Measurements from ENCODE around the gene RNASEH2A.

RNASEH2A gene

DNA sequence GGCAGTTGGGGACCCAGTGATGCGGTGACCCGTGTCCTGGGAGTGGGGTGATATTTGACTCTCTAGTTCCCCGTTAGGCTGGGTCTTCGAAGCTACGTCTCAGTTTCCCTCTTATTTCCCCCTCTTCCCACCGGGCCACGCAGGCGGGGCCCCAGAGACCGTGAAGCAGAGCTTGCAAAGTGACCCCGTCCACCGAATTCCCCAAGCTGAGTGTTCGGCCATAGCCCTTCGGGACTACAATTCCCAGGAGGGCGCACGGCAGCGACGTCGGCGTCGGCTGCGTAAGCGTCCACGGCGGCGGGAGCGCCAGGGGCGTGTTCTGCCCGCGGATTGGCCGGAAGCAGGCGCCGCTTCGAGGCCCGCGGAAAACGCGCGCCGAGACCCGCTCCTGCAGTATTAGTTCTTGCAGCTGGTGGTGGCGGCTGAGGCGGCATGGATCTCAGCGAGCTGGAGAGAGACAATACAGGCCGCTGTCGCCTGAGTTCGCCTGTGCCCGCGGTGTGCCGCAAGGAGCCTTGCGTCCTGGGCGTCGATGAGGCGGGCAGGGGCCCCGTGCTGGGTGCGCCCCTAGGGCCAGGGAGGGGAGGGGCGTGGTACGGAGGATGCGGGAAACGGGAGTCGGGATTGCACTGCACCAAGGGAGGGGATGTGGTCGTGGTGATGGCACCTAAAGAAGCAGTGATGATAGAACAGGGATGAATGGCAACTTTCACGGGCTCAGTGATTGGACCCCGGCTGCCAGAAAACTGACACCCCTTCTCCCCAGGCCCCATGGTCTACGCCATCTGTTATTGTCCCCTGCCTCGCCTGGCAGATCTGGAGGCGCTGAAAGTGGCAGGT is at the start of gene RNASEH2A:
Gene RNASEH2A (plus strand): TSS at position 343 of the 840 bp plus-strand sequence. CDS start 90 bp downstream, at position 433.
- peak; percentile 75 for DNase-seq (ENCODE audit: low read depth)

GRCh38 chr19:12757544-12758274 is 48.7 kb upstream of the RNASEH2A start:
- DNase-seq (ENCODE audit: low read depth) = peak; percentile 36

- no peak for DNase-seq (ENCODE audit: low read depth)
Observed at GRCh38 chr19:12759686-12760085, 46.7 kb upstream of the RNASEH2A start.

DNA sequence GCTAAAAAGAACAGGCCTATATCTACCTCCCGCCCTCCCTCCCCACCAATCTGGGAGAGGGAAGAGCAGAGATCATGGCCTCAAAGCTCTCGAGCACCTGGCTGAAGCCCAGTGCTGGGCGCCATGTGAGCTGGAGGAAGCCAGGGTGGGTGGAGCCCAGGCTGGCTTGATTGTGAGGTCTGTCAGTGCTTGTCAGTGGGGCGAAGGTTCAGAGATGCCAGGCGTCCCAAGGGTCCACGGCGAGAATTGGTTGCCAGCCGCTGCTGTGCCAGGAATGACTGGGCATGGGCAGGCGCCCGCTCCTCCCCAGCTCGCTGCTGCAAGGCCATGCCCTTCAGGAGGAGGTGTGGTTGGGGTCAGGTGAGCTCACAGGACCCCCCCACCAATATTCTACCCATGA is 43.3 kb upstream of the RNASEH2A start:
- no peak for DNase-seq (ENCODE audit: low read depth)

DNA sequence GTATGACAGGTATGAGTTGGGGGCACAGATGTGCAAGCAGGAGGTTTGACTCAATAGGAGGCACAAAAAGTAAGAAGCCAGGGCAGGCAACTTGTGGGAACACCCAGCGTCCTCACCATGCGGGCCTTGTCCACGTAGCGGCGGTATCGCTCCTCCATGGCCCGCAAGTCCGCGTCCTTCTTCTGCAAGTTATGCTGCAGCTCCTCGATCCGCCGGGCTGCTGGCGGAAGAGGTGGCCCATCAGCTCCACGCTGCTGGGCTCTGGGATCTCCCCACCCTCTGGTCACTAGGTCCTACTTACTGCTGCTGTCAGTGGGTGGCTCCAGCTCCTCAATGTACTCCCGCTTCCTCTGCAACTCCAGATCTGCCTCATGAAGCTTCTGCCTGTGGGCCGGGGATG is 41.7 kb upstream of the RNASEH2A start:
- no peak for DNase-seq (ENCODE audit: low read depth)

DNA sequence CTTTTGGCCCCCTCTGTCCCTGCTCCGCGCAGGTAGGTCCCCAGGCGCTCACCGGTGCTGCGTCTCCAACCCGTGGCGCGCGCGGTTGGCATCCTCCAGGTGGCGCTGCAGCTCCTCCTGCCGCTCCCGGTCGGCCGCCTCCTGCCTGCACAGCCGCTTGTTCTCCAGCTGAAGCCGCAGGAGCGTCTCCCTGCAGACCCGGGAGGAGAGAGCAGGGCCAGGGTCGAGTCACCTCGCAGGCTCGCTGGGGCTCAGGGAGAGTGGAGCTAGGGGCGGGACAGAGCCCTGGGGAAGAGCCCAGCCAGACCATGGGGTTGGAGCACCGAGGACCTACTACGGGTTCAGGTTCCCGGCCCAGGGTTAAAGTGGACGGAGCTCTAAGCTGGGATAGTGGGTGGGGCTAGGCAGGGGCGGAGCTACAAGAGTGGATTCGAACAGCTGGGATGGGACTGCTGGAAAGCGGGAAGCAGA is 40.3 kb upstream of the RNASEH2A start:
- no peak for DNase-seq (ENCODE audit: low read depth)

DNA sequence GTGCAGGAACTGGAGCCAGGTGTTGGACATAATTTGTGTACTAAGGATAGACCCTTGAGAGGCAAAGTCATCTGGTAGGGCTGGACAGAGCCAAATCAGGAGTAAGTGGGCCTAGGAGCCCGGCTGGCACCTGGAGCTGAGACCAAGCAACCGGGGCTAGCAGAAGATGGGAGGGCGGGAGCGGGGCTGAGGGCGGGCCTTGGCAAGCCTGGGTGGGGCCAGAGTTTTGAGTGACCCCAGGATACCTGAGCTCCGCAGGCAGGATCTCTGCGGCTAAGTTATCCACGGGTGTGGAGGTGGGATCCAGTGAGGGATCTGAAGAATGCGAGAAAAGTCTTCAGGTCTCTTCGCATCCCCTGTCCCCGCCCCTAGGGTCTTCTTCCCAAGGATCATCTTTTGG is 39.2 kb upstream of the RNASEH2A start:
- no peak for DNase-seq (ENCODE audit: low read depth)

GRCh38 chr19:12767666-12768065 is 38.7 kb upstream of the RNASEH2A start:
- no peak for DNase-seq (ENCODE audit: low read depth)

DNA sequence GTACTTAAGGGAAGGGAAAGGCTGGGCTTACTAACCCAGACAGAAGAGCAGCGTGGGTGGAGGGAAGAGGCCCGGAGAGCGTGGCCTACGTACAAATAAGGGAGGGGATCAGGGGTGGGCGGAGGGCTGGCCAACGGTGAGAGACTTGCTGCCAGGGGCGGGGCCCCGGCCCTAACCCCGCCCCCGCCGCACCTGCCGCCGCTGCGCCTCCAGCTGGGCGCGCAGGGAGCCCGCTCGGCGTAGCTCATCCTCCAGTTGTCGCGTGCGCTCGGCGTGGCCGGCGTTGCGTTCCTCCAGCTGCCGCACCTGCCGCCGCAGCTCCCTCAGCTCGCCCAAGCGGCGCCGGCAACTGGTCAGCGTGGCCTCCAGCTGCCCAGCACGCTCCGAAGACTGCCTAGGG is 36.7 kb upstream of the RNASEH2A start:
- peak; percentile 56 for DNase-seq (ENCODE audit: low read depth)

- DNase-seq (ENCODE audit: low read depth) = no peak
Observed at GRCh38 chr19:12770922-12771321, 35.5 kb upstream of the RNASEH2A start.

- DNase-seq (ENCODE audit: low read depth) = no peak
Observed at GRCh38 chr19:12772323-12772722, 34.1 kb upstream of the RNASEH2A start.

GRCh38 chr19:12773571-12773970 is 32.8 kb upstream of the RNASEH2A start:
- no peak for DNase-seq (ENCODE audit: low read depth)

DNA sequence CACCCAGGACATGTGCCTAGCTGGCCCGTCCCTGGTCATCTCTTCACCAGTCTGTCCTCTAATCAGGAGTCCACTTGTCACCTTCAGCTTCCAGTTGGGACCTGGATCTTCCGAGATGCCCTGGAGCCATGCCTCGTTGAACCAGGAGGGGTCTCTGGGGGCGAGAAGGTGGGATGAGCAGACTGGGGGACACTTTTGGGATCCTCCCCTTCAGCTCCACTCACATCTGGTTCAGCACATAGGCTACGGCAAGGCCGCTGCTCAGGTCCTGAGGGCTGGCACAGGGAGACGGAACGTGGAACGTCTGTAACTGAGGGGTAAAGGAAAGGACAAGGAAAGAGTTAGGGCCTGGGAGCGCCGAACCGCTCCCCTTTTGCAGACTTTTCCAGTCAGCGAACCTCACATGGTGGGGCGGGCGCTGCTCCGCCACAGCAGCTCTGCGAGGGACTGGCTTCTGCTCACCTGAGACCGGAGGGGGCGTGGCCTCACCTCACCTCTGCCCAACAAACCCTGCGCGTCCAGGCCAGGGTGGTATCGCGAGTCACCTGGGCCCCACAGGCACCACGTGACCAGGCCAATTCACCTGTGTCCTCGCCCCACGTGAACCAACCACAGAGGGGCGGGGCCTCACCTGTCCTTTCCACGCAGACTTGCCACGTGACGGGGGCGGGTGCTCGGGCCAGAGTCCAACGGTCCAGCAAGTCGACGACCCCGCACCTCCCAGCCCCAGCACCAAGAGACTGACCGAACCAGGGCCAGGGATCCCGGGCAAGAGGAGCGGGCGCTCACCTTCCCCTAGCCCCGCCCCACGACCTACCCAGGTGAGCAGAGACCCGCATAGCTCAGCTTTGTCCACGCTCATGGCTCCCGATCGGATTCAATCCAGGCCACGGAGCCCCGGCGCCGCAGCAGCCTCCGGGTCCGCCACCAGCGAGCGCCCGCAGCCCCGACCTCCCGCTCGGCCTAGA is 31.5 kb upstream of the RNASEH2A start, which contains the start of gene HOOK2:
Gene HOOK2 (minus strand): TSS at position 965 of the 968 bp plus-strand sequence. CDS start 103 bp downstream, at position 862.
- peak; percentile 40 for DNase-seq (ENCODE audit: low read depth)

DNA sequence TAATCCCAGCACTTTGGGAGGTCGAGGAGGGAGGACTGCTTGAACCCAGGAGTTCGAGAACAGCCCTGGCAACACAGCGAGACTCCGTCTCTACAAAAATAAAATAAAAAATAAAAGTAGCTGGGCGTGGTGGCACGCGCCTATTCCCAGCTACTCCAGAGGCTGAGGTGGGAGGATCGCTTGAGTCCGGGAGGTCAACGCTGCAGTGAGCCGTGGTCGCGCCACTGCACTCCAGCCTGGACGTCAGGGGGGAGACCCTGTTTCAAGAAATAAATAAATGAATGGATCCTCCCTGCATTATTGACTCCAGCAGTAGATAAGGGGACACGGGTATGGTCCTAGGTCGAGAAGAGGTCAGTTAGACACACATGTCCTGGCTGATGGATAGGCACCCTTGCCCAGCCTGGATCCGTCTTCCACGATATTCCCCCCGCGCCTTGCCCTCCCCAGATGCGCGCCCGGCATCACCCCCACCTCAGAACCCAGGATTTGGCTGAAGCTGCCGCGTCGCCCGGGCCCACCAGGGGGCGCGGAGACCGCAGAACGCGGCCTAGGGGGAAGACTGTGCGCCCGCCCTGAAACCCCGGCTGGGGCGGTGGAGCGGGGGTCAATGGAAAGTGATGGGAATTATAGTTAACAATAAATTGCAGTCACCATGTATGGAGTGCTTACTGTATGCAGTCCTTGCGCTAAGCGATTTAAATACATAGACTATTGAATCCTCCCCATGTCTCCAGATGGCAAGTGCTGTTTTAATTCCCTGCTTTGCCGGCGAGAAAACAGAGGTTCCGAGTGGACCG is 29.0 kb upstream of the RNASEH2A start:
- DNase-seq (ENCODE audit: low read depth) = peak; percentile 56

GRCh38 chr19:12778017-12778904 is 28.1 kb upstream of the RNASEH2A start:
- peak; percentile 47 for DNase-seq (ENCODE audit: low read depth)

DNA sequence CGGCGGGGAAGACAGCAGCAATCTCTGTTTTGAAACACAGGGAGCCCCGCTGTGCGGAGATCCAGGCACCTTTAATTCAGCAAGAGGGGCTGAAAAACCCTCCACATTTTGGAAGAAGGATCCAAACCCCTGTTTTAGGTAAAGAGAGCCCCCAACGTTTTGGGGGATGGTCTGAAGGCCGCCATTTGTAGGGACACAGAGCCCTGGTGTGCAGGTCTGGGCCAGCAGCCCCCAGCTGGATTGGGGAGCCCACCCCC is 27.6 kb upstream of the RNASEH2A start:
- no peak for DNase-seq (ENCODE audit: low read depth)

GRCh38 chr19:12779162-12779993 is 27.0 kb upstream of the RNASEH2A start:
- DNase-seq (ENCODE audit: low read depth) = no peak

GRCh38 chr19:12782174-12782423 is 24.3 kb upstream of the RNASEH2A start:
- no peak for DNase-seq (ENCODE audit: low read depth)

DNA sequence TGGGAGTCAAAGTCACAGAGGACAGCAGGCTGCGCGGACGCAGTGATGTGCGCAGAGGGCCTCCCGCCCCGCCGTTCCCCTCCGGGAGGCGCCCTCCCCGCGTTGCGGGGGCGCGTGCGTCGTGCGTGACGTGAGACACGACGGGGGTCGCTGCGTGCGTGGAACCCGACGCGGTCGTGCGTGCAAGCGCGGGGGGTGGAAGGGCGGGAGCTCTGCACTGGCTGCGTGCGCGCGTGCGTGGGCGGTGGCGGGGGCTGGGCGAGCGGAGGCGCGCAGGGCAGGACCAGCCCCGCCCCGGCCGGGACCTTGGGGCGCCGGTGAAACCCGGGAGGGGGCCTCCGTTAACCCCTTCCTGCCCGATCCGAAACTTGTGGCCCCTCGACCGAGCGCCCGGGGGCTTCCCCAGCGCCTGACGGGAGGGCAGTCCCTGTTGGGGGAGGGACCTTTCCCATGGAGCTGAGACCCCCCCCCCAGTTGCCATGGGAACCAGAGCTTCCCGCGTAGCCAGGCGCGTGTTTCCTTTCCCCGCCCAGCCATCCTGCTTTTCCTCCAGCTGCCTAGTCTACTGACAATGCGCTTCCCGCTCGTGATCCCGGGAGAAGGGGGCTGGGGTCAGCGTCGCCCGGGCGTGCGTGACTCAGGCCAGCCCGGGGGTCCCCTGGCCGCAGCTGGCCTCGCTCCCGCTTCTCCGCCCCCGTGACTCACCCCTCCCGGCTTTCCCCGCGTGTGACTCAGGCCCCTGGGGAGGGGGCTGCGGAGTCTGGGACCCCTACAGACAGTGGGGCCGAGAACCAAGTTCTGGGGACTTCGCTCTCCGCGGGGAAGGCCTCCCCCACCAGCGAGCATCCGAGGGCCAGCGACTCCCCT is 23.7 kb upstream of the RNASEH2A start:
- peak; percentile 95 for DNase-seq (ENCODE audit: low read depth)

Measured in T-helper 22 cell (primary cell).